HG03354 (cell line): ENCODE measurements around the gene CDKN2D.
"Not testable (repeated sequence)": the region's sequence is repeated elsewhere in the genome, so short reads cannot be mapped to it uniquely, and the experiment has no call there.

Experiments
- ATAC-seq: cut with Tn5 transposase; IDR thresholded peaks from one replicate; pipeline ENCODE4 v1.9.1; 2021; ENCODE audit warnings: mild to moderate bottlenecking; ENCODE audit not compliant: unreplicated experiment, poor library complexity, severe bottlenecking

The CDKN2D gene

DNA sequence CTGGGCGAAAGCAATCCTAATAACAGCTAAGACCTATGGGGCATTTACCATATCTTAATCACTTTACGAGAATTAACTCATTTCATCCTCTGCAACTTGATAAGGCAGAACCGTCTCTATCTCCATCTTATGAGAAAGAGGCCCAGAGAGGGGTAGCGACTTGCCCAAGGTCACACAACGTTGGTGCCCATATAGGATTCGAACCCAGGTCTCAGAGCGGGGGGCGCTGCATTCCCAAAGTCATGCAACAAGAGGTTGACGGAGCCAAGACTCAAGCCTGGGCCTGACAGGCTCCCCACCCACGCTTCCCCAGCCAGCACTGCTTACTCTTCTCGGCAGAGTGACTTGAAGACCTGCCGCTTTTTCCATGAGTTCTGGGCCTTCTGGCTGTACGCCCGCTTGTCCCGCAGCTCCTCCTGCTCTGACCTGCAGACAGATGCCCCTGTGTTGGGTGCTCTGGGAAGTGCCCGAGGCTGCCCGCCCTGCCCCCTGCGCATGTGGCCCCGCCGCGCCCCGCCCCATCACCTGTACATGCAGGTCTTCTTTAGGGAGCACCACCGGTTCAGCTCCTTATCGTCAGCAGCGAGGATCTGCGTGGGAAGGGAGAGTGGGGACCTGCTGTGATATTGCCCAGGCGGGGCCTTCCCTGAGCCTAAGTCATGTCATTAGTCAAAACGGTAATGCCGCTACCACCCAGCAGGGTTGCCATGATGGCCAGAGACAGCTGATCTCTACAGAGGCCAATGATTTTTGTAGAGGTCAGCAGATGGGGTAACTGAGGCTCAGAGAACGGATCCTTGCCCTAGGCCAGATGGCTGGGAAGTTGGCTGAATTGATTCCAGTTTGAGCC, 13.8 kb downstream of the CDKN2D start:
- no peak for ATAC-seq

DNA sequence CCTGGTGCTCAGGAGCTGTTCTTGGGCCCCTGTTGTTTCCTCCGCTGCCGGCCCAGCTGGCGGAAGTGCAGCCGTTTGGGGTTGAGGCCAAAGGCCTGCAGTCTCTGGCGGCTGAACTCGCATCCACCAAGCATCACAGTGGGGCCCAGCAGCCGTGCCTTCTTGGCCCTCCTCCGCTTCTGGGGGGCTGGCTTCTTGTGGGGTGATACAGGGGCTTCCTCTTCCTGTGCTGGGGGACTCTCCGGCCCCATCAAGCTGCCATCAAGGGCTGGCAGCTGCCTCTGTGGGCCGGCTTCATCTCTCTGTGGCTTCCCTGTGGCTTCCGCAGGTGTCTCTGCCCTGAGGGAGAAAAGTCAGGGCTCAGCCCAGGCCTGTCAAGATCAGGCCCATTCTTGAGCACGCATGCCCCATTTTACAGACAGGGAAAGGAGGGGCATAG, 14.8 kb downstream of the CDKN2D start:
- peak; percentile 64 for ATAC-seq

DNA sequence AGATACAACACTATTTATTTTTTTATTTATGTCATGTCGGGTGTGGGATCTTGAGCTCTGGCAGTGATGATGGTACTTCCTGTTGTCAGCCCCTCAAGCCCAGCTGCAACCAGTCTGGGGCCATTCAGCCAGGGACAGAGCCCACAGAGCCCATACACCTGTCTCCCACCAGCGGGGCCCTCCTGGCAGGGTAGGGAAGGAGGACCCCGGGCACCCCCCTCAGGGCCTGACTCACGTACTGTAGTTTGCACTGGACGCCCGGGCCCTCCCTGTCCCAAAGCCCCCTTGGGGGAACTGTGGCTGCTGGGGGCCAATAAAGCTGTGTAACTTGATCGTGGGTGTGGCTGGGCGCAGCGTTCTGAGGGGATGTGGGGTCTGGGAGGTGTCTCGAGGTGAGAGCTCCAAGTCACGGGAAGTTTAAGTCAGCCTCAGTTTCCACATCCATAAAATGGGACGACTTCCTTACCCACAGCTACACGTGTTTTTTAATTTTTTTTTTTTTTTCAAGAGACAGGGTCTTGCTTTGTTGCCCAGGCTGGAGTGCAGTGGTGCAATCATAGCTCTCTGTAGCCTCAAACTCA, 15.6 kb downstream of the CDKN2D start:
- ATAC-seq, result no peak

GRCh38 chr19:10552510-10553053, 16.2 kb downstream of the CDKN2D start:
- no peak for ATAC-seq

DNA sequence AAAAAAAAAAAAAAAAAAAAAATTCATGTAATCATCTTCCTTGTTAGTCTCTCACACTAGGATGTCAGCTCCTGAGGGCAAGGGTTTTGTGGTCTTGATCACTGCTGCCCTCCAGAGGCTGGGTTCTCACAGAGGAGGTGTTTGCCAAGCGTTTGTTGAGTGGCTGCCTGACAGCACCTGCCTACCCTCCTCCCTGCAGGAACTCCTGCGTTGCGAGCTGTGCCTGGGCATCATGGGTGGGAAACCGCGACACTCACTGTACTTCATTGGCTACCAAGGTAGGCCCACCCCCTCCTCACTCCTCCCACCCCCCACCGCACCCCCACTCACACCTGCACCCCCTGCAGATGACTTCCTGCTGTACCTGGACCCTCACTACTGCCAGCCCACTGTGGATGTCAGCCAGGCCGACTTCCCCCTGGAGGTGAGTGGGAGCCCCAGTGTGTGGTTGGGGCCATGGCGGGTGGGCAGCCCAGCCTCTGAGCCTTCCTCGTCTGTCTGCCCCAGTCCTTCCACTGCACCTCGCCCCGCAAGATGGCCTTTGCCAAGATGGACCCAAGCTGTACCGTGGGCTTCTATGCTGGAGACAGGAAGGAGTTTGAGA, 17.0 kb downstream of the CDKN2D start:
- no peak for ATAC-seq

DNA sequence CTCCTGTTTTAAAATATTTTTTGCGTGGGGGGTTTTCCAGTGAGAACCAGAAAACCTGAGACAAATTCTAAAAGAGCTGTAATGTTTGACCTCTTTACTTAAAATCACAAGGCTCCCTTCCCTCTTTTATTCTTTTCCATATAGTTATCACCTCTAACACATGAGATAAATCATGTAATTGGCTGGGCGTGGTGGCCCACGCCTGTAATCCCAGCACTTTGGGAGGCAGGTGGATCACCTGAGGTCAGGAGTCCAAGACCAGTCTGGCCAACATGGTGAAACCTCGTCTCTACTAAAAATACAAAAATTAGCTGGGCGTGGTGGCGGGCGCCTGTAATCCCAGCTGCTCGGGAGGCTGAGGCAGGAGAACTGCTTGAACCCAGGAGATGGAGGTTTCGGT, 17.8 kb downstream of the CDKN2D start:
- ATAC-seq, result not testable (repeated sequence)

DNA sequence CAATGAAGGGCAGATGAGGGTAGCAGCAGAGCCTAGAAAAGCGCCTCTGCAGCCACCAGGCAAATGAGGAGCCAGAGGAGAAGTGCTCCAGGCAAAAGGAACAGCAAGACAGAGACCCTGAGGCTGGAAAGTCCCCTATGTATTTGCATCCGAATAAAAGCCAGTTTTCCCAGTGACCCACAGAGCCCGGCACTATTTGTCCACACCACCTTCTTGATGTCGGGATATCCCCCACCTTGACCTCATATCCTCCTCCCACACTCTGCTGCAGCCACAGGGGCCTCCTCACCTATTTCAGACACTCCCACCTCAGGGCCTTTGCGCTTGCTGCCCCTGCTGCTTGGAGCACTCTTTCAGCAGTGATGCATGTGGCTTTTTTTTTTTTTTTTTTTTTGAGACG, 18.4 kb downstream of the CDKN2D start:
- ATAC-seq, result no peak

GRCh38 chr19:10549733-10550132, 19.0 kb downstream of the CDKN2D start:
- ATAC-seq, result no peak

DNA sequence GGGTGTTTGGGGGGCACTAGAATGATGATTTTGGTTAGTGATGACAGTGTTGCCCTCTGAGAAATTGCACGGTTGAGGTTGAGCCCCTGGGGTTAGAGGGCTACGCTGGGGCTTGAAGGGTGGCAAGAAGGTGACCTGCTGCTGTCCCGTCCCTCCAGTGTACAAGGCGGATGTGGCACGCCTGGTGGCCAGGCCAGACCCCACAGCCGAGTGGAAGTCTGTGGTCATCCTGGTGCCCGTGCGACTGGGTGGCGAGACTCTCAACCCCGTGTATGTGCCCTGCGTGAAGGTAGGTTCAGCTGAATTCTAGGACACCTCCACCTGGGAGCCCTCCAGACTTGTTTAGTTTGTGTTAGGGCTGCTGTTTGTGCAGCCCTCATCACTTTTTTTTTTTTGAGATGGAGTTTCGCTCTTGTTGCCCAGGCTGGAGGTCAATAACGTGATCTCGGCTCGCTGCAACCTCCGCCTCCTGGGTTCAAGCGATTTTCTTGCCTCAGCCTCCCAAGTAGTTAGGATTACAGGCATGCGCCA, 20.0 kb downstream of the CDKN2D start:
- no peak for ATAC-seq

DNA sequence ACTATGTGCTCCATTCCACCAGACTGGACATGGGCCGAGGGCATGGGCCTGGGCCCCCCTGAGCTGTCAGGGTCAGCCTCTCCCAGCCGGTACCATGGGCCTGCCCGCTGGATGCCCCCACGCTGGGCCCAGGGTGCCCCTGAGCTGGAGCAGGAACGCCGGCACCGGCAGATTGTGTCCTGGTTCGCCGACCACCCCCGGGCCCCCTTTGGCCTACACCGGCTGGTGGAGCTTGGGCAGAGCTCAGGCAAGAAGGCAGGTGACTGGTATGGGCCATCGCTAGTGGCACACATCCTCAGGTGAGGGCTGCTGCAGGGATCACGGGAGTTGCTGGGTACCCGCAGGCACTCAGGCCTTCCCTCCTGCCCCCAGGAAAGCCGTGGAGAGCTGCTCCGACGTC, 22.0 kb downstream of the CDKN2D start:
- no peak for ATAC-seq

GRCh38 chr19:10544753-10545251, 24.0 kb downstream of the CDKN2D start:
- ATAC-seq, result no peak

GRCh38 chr19:10544242-10544752, 24.5 kb downstream of the CDKN2D start:
- no peak for ATAC-seq

GRCh38 chr19:10543420-10544241, 25.1 kb downstream of the CDKN2D start, which contains the start of gene ATG4D:
TSS of gene ATG4D (plus strand) at chr19:10543904. CDS start at chr19:10544091, 187 bp downstream.
- ATAC-seq, result peak; percentile 74

GRCh38 chr19:10543059-10543419, 25.7 kb downstream of the CDKN2D start:
- no peak for ATAC-seq

DNA sequence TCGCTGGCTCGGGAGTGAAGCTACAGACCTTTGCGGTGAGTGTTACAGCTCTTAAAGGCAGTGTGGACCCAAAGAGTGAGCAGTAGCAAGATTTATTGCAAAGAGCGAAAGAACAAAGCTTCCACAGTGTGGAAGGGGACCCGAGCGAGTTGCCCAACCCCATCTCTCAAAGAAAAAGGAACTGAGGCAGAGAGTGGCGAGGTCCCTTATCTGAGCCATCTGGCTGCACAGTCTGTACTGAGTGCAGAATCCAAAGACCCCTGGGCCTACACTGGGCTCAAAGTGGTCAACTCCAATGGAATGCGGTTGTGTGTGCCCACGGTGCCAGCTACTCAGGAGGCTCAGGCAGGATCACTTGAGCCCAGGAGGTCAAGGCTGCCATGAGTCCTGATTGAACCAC, 29.8 kb downstream of the CDKN2D start:
- ATAC-seq, result not testable (repeated sequence)

DNA sequence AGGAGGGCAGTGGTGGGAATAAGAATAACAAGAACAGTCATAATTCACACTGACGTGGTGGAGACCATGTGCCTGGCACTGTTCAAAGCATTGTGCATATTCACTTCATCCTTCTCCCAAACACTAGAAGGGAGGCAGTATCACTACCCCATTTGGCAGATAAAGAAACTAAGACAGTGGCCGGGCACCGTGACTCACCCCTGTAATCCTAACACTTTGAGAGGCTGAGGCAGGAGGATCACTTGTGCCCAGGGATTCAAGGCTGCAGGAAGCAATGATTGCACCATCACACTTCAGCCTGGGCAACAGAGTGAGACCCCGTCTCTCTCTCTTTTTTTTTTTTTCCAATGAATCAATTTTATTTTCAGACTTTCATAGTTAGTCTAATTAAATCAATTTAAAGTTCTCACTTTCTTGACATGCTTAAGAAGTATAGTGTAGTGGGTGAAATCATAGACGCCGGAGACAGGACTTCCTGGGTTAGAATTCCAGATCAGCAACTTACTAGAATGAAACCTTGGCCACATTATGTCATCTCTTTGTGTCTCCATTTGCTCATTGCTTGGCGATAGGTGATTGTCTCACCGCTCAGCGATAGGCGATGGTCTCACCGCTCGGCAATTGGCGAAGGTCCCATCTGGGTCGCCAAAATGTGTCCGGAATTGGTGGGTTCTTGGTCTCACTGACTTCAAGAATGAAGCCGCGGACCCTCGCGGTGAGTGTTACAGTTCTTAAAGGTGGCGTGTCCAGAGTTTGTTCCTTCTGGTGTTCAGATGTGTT, 30.4 kb downstream of the CDKN2D start:
- no peak for ATAC-seq

DNA sequence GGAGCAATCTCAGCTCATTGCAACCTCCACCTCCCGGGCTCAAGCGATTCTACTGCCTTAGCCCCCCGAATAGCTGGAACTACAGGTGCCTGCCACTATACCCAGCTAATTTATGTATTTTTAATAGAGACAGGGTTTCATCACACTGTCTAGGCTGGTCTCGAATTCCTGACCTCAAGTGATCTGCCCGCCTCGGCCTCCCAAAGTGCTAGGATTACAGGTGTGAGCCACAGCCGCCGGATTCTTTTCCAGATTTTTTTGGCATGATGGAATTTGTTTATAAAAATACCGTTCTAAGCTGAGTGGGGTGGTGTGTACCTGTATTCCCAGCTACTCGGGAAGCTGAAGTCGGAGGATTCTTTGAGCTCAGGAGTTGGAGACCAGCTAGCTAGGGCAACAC, 31.1 kb downstream of the CDKN2D start:
- no peak for ATAC-seq

- ATAC-seq, result no peak
Measured at GRCh38 chr19:10535613-10536012, 33.2 kb downstream of the CDKN2D start.
